Limb (tissue), 2 donors: ENCODE results near the gene CHIT1.

Source experiments
- DNase-seq, 2 donors: peaks; one replicate each; pipeline ENCODE4 v3.0.0-alpha.2; 2016; ENCODE audit errors: extremely low spot score in 2 of 2

CHIT1 gene

DNA sequence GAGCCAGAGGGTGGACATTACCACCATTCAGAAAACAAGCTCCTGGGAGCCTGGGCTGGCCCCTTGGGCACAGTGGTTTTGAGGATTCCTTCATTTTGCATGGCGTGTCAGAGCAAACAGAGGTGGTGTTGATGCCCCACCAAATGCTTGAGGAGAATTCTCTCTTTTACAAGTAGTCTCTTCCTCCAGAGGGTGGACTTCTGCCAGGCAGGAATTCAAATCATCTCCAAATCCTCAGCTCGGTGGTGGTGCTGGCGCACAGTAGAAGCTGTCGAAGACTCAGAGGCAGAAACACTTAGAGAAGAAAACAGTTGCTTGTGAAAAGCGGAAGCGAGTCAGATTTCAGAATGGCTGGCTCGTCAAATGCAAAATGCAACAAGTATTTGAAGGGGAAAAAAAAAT is 39.5 kb downstream of the CHIT1 start:
- peak in 1 of 2 donors; percentile 9 for DNase-seq

GRCh38 chr1:203188686-203189232 is 40.7 kb downstream of the CHIT1 start:
- no peak for DNase-seq

- no peak for DNase-seq
These were observed 41.7 kb downstream of the CHIT1 start for GRCh38 chr1:203187689-203188264.

- DNase-seq: no peak
These were observed 42.2 kb downstream of the CHIT1 start for GRCh38 chr1:203187304-203187685.

DNA sequence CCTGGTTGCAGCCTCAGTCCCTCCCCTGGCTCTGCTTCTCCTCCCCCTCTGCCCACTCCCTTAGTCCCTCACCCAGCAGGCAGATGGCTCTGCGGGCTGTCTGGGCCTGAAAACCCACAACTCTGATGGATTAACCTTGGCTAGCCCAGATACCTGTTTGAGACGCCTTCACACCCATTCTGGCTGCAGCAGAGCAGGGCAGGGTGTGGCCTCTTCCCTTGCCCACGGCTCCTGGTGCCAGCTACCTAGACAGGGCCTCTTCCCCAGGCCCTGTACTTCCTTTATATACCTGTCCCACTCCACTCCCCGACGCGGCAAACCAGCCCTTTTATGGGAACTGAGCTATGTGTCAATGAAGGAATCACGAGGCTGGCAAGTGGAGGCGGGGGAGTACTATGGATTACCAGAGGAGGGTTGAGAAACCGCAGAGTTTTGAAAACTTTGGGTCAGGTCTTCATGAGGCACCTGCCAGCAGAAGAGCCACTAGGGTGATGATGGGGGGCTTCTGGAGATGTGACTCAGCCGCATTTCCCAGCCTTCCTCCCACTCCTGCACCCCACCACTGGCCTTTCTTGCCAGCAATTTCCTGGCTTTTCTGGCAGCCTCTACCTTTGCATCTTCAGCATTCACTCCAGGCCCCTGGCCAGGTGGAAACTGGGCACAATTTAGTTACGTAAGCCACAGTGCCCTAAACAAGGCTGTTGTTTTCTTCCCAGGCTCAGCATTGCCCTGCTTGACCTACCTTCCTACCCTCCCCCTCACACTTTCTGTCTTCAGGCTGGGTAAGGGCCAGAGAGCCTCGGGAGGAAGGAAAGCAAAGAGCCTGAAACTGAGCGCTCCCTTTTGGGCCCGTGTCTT is 42.8 kb downstream of the CHIT1 start, which contains the start of gene CHI3L1:
Gene CHI3L1, minus strand, starts transcription at position 259 of the 858 bp plus-strand sequence. Its CDS starts 81 bp downstream, at position 178.
- no peak for DNase-seq

DNA sequence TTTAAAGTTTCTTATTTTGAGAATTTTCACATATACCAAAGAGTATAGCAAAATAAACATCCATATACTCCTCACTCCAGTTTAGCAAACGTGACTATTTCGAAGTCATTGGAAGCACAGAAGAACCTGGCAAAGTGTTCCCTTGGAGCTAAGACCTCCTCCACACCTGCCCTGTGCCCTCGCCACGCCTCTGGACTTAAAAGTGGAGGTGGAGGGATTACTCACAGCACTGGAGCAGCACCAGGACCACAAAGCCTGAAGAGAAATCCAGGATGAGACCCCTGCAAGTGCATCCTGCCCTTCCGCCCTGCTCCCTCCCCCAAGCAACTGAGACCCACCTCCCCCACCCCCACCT is 43.4 kb downstream of the CHIT1 start:
- DNase-seq: no peak

- DNase-seq: no peak
These were observed 43.9 kb downstream of the CHIT1 start for GRCh38 chr1:203185585-203185984.

DNA sequence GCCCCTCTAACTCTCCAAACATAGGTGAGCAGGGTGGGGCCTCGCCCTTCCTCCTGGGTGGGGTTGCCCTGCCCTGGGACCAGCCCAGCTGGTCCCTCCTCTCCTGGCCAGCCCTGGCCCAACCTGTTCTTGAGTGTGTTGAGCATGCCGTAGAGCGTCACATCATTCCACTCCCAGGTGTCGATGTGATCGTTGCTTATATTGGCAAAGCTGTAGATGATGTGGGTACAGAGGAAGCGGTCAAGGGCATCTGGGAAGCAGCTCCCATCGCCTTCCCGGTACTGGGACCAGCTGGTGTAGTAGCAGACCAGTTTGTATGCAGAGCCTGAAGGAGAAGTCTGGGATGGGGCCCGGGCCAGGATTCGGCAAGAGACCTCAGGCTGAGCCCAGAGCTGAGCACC is 44.4 kb downstream of the CHIT1 start:
- no peak for DNase-seq

- no peak for DNase-seq
These were observed 45.0 kb downstream of the CHIT1 start for GRCh38 chr1:203184467-203184866.

DNA sequence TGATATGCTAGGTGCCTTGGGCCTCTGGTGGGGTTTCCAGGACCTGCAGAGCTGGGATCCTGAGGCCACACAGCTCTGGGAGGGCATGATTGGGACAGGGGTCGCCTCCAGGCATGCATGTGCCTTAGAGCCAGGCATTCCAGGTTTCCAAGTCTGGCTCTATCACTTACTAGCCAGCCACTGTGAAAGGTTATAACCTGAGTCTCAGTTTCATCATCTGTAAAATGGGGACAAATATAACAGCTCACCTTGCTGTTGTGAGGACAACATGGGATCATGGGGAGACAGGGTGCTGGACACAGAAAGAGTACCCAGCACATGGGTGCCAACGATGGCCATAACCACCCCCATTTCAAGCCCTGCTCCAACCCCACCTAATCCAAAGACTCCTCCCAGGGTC is 45.6 kb downstream of the CHIT1 start:
- DNase-seq: no peak

- DNase-seq: no peak
These were observed 47.0 kb downstream of the CHIT1 start for GRCh38 chr1:203182387-203182953.

GRCh38 chr1:203181586-203182386 is 47.7 kb downstream of the CHIT1 start:
- DNase-seq: no peak

GRCh38 chr1:203180611-203181330 is 48.7 kb downstream of the CHIT1 start:
- no peak for DNase-seq

GRCh38 chr1:203179667-203180005 is 49.8 kb downstream of the CHIT1 start:
- DNase-seq: no peak

DNA sequence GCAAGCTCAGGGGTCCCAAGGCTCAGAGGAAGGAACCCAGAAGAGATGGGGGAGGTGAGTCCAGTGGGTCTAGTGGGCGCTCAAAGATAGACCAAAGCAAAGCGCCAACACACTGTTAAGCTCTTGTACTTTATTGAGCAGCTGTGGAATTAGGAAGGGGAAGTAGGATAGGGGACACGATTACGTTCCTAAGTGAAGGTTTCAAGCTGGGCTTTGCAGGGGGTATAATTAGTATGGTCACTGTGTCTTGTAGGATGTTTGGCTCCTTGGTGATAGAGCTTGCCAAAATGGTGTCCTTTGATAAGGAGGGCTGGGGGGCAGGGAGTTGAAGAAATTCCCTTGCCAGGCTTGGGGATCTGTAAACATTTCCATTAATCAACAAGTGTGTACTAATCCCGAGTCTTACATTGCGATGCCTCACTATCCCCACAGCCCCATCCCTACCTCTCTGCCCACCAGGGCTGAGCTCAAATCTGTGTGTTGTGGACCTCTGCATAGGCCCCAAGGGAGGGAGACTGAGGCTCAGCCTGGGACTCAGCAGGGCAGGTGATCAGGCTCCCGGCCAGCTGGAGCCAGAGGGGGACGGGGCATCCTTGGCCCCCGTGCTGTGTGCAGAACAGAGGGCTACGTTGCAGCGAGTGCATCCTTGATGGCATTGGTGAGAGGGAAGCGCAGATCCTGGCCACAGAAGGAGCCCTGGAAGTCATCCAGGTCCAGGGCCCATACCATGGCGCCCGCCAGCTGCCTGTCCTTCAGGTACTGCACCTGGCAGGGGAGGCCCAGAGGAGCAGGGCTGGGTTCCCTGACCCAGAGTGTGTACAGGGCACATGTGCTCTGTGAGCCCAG is 50.4 kb downstream of the CHIT1 start:
- no peak for DNase-seq

DNA sequence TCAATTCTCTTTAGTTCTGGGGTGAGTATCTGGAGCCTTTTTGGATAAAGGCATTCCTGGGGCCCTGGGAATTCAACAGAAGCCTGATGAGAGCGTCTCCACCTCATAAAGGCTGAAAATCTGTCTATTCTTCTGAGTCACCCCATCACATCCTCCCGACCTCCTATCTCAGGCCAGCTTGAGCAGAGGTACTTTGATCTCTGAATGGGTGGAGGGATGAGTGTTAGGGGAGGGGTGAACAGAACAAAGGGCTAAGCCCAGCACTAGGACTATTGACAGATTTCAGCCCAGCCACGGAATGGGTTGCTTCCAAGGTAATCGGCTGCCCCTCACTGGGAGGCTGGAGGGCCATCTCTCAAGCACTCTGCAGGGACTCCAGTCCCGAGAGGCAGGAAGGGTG is 51.4 kb downstream of the CHIT1 start:
- DNase-seq: no peak

GRCh38 chr1:203177470-203178039 is 51.9 kb downstream of the CHIT1 start:
- no peak for DNase-seq

DNA sequence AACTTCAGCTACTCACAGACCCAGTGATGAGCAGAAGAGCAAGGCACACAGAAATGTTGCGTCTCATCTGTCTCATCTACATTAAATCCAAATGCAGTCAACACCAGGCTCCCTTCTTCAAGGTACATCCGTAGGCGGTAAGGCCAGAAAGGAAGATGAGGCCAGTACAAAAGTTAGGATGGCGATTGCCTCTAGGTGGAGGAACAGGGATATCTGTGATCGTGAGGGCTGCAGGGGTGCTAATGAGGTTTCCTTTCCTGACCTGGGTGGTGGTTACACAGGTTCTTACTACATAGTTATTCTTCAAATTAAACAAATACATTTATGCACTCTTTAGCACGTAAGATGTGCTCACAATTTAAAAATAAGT is 52.5 kb downstream of the CHIT1 start:
- no peak for DNase-seq

DNA sequence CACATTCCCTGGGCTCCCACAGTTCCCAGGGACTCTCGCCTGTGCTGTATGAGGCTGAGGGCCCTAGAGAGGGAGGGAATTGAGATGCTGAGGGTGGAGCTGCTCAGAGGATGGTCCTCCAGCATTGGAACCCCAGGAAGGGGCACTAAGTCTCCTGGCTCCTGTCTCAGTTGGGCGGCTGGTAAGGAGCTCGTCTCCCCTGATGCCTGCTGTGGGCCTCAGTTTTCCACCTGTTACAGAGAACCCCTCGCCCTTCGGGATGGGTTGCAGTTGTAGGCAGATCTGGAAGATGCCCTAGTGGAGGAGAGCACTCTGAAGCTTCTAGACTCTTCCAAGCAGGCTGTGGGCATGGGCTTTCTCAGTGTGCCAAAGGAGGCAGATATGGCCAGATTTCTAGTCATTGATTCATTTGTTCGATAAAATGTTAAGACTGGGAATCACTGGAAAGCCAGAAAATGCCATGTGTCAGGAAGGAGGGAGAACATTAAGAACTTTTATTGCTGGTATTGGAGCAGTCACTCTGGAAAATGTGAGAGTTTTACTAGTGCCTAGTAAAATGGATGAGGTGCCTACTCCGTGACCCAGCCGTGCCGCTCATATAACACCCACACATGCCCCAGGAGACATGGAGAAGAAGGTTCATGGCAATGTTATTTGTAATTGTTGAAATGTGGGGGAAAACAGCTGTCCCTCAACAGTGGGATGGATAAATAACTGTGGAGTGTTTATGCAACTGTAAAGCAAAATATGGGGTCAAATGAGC is 53.0 kb downstream of the CHIT1 start:
- DNase-seq: no peak
